HG03139 (cell line): ENCODE measurements around the gene MGARP.
"Not testable (repeated sequence)": the region's sequence is repeated elsewhere in the genome, so short reads cannot be mapped to it uniquely, and the experiment has no call there.

Source experiments
- ATAC-seq: cut with Tn5 transposase; IDR thresholded peaks from one replicate; pipeline ENCODE4 v1.9.1; 2021; ENCODE audit not compliant: unreplicated experiment

The MGARP gene

GRCh38 chr4:139279760-139280620 is at the start of gene MGARP:
Gene MGARP, minus strand, starts transcription at chr4:139280225. Its CDS starts 67 bp downstream, at chr4:139280158.
- no peak for ATAC-seq

DNA sequence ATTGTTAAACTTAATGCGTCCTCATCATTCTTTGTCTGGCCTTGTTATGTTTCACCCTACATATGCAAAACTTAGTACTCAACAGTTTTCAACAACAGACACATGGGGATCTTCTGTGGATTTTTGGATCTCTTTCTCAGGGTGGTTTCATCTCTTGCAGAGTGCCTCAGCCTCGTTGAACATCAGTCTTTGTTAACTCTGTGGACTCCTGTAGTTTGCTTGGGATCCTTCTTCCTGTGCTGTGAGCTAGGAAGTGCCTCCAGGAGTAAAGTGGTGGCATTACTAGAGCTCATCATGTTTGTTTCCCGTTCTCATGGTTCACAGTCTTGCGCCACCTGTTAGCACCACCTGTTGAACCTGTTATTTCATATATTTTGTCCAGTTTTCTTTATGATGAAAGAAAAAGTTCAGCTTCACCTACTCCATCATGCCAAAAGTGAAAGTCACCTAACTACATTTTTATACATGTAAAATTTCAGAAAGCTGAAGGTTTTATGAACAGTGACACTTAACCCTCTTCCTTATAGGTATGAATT is 49.7 kb upstream of the MGARP start:
- ATAC-seq: no peak

GRCh38 chr4:139324620-139325019 is 44.6 kb upstream of the MGARP start:
- ATAC-seq: no peak

- not testable (repeated sequence) for ATAC-seq
Measured at GRCh38 chr4:139322541-139322940, 42.5 kb upstream of the MGARP start.

- ATAC-seq: not testable (repeated sequence)
Measured at GRCh38 chr4:139322070-139322469, 42.0 kb upstream of the MGARP start.

GRCh38 chr4:139319571-139319970 is 39.5 kb upstream of the MGARP start:
- ATAC-seq: no peak

- no peak for ATAC-seq
Measured at GRCh38 chr4:139317635-139318034, 37.6 kb upstream of the MGARP start.

DNA sequence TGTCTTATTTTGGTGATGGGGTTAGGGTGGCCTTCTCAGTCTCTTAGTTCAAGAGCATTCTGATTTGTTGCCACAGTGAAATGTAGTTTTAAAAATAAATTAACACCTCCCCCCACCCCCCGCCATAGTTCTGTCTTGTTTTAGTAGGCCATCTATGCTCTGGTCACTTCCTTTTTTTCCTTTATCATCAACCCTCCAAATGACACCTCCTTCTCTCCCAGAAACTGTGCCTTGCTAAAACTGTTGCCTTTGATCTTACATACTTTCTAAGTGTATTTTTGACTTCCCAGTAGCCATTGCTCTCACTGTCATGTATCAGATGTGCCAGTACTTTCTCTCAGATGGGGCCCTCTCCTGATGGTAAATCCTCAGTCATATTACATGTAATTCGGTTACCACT is 36.7 kb upstream of the MGARP start:
- no peak for ATAC-seq

GRCh38 chr4:139315221-139315675 is 35.2 kb upstream of the MGARP start:
- ATAC-seq: peak; percentile 53

DNA sequence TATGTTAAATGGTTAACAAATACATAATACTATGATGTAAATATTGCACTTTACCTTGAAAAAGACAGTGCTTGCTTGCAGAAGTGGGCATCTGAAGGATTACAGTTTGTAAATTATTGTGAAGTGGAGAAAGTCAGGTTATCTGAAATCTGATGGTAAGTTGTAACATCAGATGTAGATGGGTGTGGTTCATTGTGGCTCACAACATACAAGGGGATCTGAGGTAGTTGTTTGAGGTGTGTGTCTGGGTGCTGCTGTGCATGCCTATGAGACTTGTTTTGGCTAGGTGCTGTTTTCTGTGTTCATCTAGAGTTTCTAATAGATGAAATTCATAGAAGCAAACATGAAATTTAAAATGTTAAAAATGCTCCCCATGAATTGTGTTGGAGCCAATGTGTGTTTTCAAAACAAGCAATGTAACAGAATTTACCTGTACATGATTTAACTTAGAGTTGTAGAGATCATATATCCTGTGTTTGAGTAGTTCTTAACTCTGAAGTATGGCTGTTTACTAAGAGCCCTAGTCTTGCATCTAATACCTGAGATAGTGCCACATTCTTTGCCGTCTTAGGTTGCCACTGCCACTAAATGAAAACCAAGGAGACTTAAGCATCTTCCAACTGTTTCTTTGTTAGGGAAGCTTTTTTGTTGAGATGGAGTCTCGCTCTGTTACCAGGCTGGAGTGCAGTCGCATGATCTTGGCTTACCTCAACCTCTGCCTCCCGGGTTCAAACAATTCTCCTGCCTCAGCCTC is 34.2 kb upstream of the MGARP start:
- no peak for ATAC-seq

DNA sequence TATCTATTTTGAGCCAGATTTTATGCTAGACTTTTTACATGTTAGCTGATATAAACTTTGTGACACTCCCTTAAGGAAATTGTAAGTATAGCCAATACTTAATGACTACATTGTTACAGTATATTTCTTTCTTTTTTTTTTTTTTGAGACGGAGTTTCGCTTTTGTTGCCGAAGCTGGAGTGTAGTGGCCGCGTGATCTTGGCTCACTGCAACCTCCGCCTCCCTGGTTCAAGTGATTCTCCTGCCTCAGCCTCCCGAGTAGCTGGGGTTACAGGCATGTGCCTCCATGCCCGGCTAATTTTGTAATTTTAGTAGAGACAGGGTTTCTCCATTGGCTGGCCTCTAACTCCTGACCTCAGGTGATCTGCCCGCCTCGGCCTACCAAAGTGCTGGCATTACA is 33.4 kb upstream of the MGARP start:
- ATAC-seq: not testable (repeated sequence)

DNA sequence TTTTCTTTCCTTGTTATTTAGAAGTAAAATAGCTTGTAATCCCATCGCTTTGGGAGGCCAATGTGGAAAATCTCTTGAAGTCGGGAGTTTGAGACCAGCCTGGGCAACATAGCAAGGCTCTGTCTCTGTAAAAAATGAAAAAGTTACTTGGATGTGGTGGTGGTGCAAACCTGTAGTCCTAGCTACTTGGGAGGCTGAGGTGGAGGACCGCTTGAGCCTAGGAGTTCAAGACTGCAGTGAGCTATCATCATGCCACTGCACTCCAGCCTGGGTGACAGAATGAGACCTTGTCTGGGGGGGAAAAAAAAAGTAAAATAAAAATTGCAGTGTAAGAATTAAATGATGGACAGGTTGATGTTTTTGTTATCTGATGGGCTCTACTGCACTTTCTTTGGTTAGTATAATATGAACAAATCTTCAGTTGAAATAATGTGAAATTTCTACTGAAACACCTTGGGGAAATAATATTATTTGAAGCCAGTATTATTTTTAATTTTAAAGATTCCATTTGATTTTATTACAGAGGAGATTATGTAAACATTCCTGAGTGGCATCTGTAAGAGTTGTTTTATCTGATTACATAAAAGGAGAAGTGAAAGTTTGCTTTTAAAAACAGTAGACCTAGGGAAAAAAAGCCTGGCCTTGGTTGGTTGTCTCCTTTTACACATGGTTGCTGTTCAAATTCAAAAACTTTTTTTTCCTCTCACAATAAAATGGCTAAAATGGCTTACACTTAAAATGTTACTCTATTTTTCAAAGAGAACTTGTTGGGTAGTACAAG is 32.7 kb upstream of the MGARP start:
- no peak for ATAC-seq

DNA sequence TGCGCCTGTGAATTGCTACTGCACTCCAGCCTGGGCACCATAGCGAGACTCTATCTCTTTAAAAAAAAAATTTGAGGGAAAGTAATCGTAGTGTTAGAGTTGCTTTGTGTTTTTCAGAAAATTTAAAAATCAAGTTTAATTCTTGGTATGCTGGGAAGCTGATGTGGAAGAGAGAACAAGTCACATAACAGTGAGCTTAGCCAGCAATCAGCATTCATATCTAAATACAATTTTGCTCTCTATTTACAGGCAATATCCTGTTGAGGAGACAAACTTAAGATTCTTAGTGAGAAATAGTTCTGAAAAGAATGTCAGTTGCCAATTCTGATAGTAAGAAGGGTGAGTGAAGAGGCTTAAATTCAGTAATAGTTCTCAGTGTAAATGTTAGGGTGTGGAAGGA is 31.9 kb upstream of the MGARP start:
- ATAC-seq: no peak

- ATAC-seq: no peak
Measured at GRCh38 chr4:139304920-139305319, 24.9 kb upstream of the MGARP start.

DNA sequence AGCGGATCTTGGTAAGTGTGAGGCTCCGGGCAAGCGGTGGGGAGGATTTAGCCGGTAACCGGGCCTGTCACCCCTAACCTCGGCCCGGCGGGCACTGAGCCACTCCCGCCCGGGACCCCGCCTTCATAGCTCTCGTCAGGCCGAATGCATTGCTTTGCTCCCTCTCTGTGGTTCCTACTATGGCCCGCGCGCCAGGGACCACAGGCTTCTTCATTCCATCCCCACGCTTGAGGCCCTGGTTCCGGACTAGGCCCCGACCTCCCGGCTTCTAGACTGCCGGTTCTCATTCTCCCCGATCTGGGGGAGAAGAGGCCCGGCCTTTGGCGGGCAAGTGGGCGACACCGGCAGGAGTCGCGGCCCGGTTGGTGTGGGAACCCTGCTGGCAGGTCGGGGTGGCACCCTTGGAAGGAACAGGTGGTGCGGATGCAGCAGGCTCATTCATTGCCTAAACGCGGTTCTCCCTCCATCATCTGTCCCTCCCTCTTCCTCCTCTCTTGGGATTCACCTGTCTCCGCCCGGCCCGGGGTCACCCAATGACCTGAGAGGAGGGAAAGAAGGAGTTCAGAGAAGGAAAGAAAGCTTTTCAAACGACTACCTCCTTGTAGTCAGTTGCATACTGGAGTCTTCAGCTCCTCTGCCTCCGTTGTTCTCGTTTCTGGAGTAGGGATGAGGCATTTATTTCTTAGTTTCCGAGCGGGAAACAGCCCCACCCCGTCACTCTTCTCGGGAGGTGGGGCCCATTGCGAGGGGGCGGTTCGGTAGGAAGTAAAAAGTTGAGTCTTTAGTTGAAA is 22.0 kb upstream of the MGARP start, which contains the start of gene NDUFC1:
TSS of gene NDUFC1 (minus strand) at position 657 of the 791 bp plus-strand sequence. CDS start 6,679 bp downstream, outside the sequence.
- ATAC-seq: peak; percentile 38

- peak; percentile 84 for ATAC-seq
Measured at GRCh38 chr4:139301113-139301820, 21.2 kb upstream of the MGARP start, which contains the start of gene NAA15. Gene NAA15, plus strand, starts transcription at chr4:139301505. Its CDS starts 273 bp downstream, at chr4:139301778.

- no peak for ATAC-seq
Measured at GRCh38 chr4:139300431-139301112, 20.5 kb upstream of the MGARP start.

DNA sequence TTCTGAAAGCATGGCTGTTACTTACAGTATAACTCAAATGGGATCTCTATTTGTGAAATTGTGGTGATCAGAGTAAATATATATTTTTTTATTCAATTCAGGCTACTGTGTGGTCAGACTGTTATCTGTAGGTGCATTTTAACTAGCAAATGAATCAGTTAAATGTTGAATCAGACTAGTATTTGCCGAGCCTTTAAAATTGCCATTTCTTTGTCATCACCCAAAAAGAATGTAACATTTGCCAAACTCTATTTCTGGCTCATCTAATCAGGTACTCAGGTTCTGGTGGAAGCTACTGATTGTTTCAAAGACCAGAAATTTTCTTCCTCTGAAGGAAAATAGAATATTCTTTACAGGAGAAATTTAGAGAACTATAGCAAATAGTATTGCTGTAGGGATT is 19.5 kb upstream of the MGARP start:
- ATAC-seq: no peak

GRCh38 chr4:139297001-139297410 is 17.0 kb upstream of the MGARP start:
- no peak for ATAC-seq
